Vagina (tissue), 2 donors: ENCODE data around the gene AHCY.

Source experiments
- CTCF ChIP-seq, 3 experiments: fragments of 450-650 bp in 2 of 3; fragments of 200-600 bp in 1 of 3; sonication (generic) in 1 of 3; IDR thresholded peaks; one replicate each; pipeline ENCODE4 v1.5.1; 2017 to 2019; ENCODE audit warnings: antibody characterized with exemption in 3 of 3, mild to moderate bottlenecking in 2 of 3, moderate library complexity in 2 of 3
- POLR2A ChIP-seq, 2 donors: fragments of 450-650 bp; IDR thresholded peaks; one replicate each; pipeline ENCODE4 v1.6.1; 2017; ENCODE audit warnings: antibody characterized with exemption in 2 of 2, mild to moderate bottlenecking in 2 of 2, moderate library complexity in 2 of 2
- POLR2AphosphoS5 ChIP-seq, 2 donors: sonication (generic); formaldehyde crosslinking; IDR thresholded peaks; one replicate each; pipeline ENCODE4 v1.9.0; 2017; ENCODE audit warnings: antibody characterized with exemption in 2 of 2, mild to moderate bottlenecking in 2 of 2, low read depth in 1 of 2; ENCODE audit not compliant: insufficient read depth in 1 of 2

- TF ChIP-seq CTCF (IDR thresholded peaks at IDR 0.05), result no peak
- TF ChIP-seq POLR2AphosphoS5 (IDR thresholded peaks at IDR 0.05; ENCODE audit: insufficient read depth in 1 of 2, low read depth in 1 of 2), result no peak
- no peak for TF ChIP-seq POLR2A (IDR thresholded peaks at IDR 0.05)
Measured at GRCh38 chr20:34295284-34295683, 7.9 kb downstream of the AHCY start.
